ENCODE measurements around the gene VAV2. TPM values are rescaled to one million over a fixed set of nuclear protein-coding genes. Genes with fewer than 3 reads are reported as not detected.

The VAV2 gene
- total and polyA plus RNA-seq, 12 donors, result 2.9 to 7.1 (median 5.0) TPM

DNA sequence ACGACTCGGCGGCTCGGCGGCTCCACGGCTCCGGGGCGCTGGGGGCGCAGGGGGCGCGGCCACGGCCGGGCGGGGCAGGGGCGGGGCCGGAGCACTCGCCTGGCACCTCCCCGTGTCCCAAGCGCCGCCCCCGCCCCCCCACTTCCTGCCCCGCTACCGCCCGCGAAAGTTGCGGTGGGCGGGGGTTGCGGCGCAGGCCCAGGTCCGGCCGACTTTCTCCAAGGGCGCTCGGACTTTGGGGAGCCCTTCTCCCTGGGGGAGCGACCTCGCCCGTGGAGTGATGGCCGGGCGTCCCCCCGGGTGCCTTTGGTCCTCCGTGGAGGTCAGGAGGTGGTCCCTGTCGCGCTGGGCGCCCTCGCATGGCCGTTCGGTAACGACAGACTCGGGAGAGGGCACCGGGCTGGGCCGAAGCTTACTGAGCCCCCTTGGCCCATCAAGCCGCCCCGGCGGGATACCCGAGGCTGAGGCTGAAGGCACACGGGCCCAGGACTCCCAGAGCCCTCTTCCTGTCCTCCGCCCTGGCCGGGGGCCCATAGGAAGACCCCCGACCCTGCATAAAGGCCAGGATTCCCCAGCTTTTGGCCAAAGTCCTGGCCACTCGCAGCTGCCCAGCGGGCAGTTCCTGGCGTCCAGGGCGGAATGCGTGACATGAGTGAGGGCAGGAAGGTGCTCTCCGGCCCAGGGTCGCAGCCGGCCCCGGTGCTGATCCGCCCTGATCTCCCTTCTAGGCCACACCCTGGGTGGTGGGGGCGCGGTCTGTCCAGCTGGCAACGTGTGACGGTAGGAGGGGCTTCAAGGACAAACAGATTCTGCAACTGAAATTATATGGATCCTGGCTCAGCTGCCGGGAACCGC is 883 bp upstream of the VAV2 start:
- 1% methylated on average over 68 to 74 of the region's 74 CpGs for WGBS, 2 donors
- Histone ChIP-seq H3K27me3 (peaks cover 0 to 17% (median 3%) of the 10 kb centered on the region in 7 donors), H3K4me3 (peak overlapping the region; percentile 60 to 82 (median 76)), H3K36me3 (no peaks in the 10 kb centered on the region), H3K4me1 (peaks cover 8 to 34% (median 23%) of the 10 kb centered on the region in 9 donors), H3K27ac (peak overlapping the region; percentile 74 to 97 (median 95)), H3K9me3 (no peaks in the 10 kb centered on the region)
- TF ChIP-seq CTCF (IDR thresholded peaks at IDR 0.05), result peak in 8 of 9 donors; percentile 21 to 73 (median 48)
- DNase-seq, result peak; percentile 84 to 86
- peak; percentile 77 to 92 (median 86) for ATAC-seq
- intact Hi-C loops (cut with DNase I), result loop anchor here in 1 of 10 donors (2.0 kb wide), 1 partner anchor 200 kb away; no protein-coding TSS in a partner anchor

GRCh38 chr9:133991214-133991921 is 756 bp downstream of the VAV2 start:
- Histone ChIP-seq H3K4me1 (peaks cover 8 to 34% (median 23%) of the 10 kb centered on the region in 9 donors), H3K36me3 (no peaks in the 10 kb centered on the region), H3K27ac (peak overlapping the region in 9 of 10 donors; percentile 50 to 97 (median 77)), H3K27me3 (peaks cover 0 to 17% (median 3%) of the 10 kb centered on the region in 7 donors), H3K9me3 (no peaks in the 10 kb centered on the region), H3K4me3 (peak overlapping the region; percentile 60 to 82 (median 74))
- WGBS, 2 donors, result 2 to 7% methylated on average over 41 to 82 of the region's 82 CpGs
- ATAC-seq, result peak in 1 of 8 donors; percentile 11
- intact Hi-C loops (cut with DNase I), result no loop called here
- no peak for TF ChIP-seq CTCF (IDR thresholded peaks at IDR 0.05)
- peak in 1 of 2 donors; percentile 43 for DNase-seq

DNA sequence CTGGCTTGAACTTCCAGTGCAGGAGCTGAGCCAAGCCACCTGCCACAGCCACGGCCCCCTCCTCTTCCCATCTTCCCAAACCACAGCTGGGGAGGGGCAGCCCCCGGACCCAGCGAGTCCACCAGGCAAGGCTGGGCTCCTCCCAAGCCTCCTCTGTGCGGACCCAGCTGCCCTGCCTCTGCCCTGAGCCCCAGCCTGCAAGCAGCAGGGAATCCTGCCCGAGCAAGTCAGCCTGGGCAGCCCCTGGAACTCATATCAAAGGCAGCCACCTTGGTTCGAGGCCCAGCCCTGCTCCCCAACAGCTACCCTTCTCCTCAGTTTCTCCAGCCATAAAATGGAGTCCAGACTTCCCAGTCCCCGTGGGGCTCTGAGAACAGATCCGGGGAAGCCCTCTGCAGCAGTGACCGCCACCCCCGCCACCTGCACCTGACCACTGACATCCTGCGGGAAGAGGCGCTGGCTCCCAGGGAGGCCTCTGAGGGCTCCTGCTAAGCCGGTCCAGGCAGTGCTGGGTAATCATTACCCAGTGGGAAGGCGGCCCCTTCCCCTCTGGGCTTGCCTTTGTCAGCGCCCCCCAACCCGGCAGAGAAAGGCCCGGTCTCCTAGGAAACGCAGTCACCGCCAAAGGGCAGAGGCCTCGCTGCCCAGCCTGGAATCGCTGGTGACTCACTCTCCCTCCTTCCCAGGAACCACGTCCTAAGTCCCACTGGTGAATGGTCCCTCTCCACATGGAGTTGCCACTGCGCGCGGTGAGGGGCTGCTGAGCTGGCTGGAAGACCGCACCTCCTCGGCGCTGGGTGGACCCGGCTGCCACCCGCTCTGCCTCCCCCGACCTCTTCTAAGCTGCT is 1.5 kb downstream of the VAV2 start:
- intact Hi-C loops (cut with DNase I), result no loop called here
- WGBS, 2 donors, result 47 to 66% methylated on average over 31 of the region's 31 CpGs
- Histone ChIP-seq H3K9me3 (no peaks in the 10 kb centered on the region), H3K4me1 (peaks cover 8 to 34% (median 23%) of the 10 kb centered on the region in 9 donors), H3K36me3 (no peaks in the 10 kb centered on the region), H3K27ac (peak overlapping the region in 9 of 10 donors; percentile 50 to 97 (median 77)), H3K27me3 (peaks cover 0 to 17% (median 3%) of the 10 kb centered on the region in 7 donors), H3K4me3 (peak overlapping the region; percentile 60 to 82 (median 74))
- peak in 1 of 8 donors; percentile 23 for ATAC-seq
- no peak for TF ChIP-seq CTCF (IDR thresholded peaks at IDR 0.05)
- DNase-seq, result no peak
